Activated CD4-positive, alpha-beta T cell treated with anti-CD3 and anti-CD28 coated beads for 1 hour (primary cell): ENCODE measurements around the gene C5AR2.

Experiments used
- DNase-seq: peaks from one replicate; pipeline ENCODE4 v3.0.0-alpha.2; 2020

C5AR2 gene

DNA sequence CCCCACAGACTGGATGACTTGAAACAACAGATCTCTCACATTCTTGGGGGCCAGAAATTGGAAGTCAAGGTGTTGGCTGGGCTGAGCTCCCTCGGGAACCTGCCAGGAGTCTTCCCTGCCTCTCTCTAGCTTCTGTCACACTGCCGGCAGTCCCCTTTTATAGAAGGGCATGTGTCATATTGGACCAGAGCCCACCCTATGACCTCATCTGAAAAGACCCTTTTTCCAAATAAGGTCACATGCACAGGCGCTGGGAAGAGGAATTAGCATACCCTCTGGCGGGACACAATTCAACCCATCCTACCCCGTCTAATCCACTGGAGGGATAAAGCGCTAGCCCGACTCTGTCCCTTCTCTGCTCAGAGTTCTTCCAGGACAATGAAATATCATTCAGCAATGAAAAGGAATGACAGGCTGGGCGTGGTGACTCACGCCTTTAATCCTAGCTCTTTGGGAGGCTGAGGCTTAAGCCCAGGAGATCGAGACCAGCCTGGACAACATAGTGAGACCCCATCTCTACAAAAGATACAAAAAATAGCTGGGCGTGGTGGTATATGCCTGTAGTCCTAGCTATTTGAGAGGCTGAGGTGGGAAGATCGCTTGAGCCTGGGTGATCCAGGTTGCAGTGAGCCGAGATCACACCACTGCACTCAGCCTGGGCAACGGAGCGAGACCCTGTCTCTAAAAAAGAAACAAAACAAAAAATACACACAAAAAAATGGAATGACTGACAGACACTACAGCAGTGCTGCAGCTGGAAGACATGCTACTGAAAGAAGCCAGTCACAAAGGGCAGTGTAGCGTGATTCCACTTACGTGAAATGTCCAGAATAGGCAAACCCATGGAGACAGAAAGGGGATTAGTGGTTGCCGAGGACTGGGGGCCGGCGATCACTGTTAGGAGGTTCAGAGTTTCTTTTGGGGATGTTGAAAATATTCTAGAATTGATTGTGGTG is 58.8 kb downstream of the C5AR2 start:
- no peak for DNase-seq

DNA sequence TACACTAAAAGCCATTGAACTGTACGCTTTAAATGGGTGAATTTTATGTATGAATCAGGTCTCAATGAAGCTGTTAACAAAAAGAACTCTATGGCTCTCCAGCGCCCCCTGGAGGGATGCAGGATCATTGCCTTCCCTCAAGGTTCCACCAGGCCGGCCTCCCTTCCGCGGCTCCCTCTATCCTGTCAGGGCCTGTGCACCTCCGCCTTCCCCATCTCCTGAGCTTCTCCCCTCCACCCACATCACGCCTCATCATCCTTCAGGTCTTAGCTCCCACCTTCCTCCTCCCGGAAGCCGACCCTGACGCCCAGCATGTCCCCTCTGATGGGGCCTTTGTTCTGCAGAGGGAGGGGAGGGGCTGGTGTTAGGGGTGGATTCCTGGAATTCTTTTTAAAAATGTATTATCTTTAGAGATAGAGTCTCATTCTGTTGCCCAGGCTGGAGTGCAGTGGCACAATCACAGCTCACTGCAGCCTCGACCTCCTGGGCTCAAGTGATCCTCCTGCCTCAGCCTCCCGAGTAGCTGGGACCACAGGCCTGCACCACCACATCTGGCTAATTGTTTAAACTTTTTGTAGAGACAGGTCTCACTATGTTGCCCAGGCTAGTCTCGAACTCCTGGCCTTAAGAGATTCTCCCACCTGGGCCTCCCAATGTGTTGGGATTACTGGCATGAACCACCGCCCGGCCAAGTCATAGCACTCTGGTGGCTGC is 59.7 kb downstream of the C5AR2 start:
- DNase-seq = peak; percentile 66
